ENCODE results near the gene ICAM5.
"Not testable (repeated sequence)": the region's sequence is repeated elsewhere in the genome, so short reads cannot be mapped to it uniquely, and the experiment has no call there.

Gene ICAM5

GRCh38 chr19:10289836-10290356 is at the start of gene ICAM5:
ICAM5 (plus strand) TSS chr19:10289952; CDS start chr19:10290044, 92 bp downstream.
- DNase-seq (ENCODE audit: low spot score): peak; percentile 58

- DNase-seq (ENCODE audit: low spot score): not testable (repeated sequence)
Observed at GRCh38 chr19:10241826-10242449, 47.8 kb upstream of the ICAM5 start.

- no peak for DNase-seq (ENCODE audit: low spot score)
Observed at GRCh38 chr19:10243606-10244005, 46.1 kb upstream of the ICAM5 start.

- DNase-seq (ENCODE audit: low spot score): no peak
Observed at GRCh38 chr19:10245189-10245939, 44.4 kb upstream of the ICAM5 start.

GRCh38 chr19:10246511-10246910 is 43.2 kb upstream of the ICAM5 start:
- no peak for DNase-seq (ENCODE audit: low spot score)

GRCh38 chr19:10251792-10252694 is 37.7 kb upstream of the ICAM5 start, which contains the start of gene MRPL4:
MRPL4 (plus strand) TSS chr19:10252214; CDS start chr19:10252254, 40 bp downstream.
- DNase-seq (ENCODE audit: low spot score): peak; percentile 99

GRCh38 chr19:10252707-10253106 is 37.0 kb upstream of the ICAM5 start:
- no peak for DNase-seq (ENCODE audit: low spot score)

- DNase-seq (ENCODE audit: low spot score): no peak
Observed at GRCh38 chr19:10254244-10254643, 35.5 kb upstream of the ICAM5 start.

- DNase-seq (ENCODE audit: low spot score): no peak
Observed at GRCh38 chr19:10255358-10255757, 34.4 kb upstream of the ICAM5 start.

- no peak for DNase-seq (ENCODE audit: low spot score)
Observed at GRCh38 chr19:10256551-10256950, 33.2 kb upstream of the ICAM5 start.

- DNase-seq (ENCODE audit: low spot score): no peak
Observed at GRCh38 chr19:10256970-10257615, 32.7 kb upstream of the ICAM5 start.

GRCh38 chr19:10258080-10258710 is 31.6 kb upstream of the ICAM5 start:
- no peak for DNase-seq (ENCODE audit: low spot score)

- peak; percentile 86 for DNase-seq (ENCODE audit: low spot score)
Observed at GRCh38 chr19:10259162-10259905, 30.4 kb upstream of the ICAM5 start.

- no peak for DNase-seq (ENCODE audit: low spot score)
Observed at GRCh38 chr19:10260141-10260584, 29.6 kb upstream of the ICAM5 start.

GRCh38 chr19:10262771-10263170 is 27.0 kb upstream of the ICAM5 start:
- no peak for DNase-seq (ENCODE audit: low spot score)

- no peak for DNase-seq (ENCODE audit: low spot score)
Observed at GRCh38 chr19:10266706-10267105, 23.0 kb upstream of the ICAM5 start.

- DNase-seq (ENCODE audit: low spot score): no peak
Observed at GRCh38 chr19:10268071-10268470, 21.7 kb upstream of the ICAM5 start.

GRCh38 chr19:10269333-10270179 is 20.2 kb upstream of the ICAM5 start:
- DNase-seq (ENCODE audit: low spot score): peak; percentile 82

- DNase-seq (ENCODE audit: low spot score): peak; percentile 52
Observed at GRCh38 chr19:10270180-10270615, 19.6 kb upstream of the ICAM5 start.
